ENCODE measurements around the gene AFF4.
A peak's percentile ranks its signal among the peaks of the same experiment; 100 is the strongest.
"Not testable (repeated sequence)": the region's sequence is repeated elsewhere in the genome, so short reads cannot be mapped to it uniquely, and the experiment has no call there.

The AFF4 gene

DNA sequence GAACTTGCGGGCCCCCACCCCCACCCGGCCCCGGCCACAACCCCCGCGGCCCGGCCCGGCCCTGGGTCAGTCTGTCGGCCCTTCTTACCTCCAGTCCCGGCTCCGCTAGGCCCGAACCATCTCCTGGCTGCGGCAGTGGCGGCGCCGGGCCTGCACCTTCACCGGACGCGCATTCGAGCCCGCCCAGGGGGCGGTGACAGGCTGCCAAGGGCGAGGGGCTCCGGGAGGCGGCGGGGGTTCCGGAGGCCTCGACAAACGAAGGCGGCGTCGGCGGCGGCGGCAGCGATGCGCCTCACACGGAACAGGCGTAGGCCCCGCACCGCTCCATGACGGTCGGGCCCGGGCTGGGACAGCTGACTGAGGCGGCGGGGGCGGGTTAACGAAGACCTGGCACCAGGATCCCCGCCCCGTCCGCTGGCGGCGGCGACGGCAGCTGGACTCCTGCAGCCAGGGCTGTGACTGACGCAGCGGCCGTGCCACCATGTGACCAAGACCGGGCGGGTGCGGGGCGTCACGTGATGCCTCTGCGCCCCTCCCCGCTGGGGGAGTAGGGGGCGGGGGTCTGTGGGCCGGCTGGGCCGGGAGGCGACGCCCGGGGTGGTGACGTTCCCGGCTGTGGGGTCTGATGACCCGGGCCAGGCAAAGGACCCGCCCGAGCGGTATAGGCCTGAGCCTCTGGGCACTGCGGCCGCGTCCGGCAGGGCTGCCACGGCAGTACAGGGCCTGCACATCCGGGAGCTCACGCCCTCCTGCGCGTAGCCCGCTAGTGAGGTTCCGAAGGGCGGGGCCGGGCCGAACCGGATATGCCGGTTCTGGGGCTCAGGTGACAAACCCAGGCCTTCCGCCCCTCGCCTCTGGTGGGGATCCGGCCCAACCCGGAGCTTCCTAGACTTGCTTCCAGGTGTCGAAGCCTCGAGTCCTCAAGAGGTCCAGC, at the start of gene AFF4:
AFF4 (minus strand) TSS at position 464 of the 934 bp plus-strand sequence. CDS start 26,445 bp downstream, outside the sequence.
- peak; percentile 94 for DNase-seq

- DNase-seq = not testable (repeated sequence)
Measured at GRCh38 chr5:133008455-133008854, 45.0 kb upstream of the AFF4 start.

- DNase-seq = no peak
Measured at GRCh38 chr5:133006653-133007052, 43.2 kb upstream of the AFF4 start.

- no peak for DNase-seq
Measured at GRCh38 chr5:132999246-132999645, 35.8 kb upstream of the AFF4 start.

DNA sequence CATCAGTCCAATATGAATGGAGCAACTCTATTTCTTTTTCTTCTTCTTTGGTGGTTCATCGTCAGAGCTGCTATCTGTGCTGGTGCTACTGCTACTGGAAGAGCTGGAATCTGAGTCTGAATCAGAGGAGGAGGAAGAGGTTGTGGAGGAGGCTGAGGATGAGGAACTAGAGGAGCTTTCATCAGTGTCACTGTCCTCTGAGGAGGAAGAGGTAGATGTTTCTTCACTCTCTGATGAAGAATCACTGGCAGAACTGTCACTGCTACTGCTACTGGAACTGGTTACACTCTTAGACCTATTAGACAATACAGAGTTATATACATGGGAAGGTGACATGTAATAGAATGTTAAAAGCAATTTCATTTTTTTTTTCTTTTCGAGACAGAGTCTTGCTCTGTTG, 35.1 kb upstream of the AFF4 start:
- no peak for DNase-seq

DNA sequence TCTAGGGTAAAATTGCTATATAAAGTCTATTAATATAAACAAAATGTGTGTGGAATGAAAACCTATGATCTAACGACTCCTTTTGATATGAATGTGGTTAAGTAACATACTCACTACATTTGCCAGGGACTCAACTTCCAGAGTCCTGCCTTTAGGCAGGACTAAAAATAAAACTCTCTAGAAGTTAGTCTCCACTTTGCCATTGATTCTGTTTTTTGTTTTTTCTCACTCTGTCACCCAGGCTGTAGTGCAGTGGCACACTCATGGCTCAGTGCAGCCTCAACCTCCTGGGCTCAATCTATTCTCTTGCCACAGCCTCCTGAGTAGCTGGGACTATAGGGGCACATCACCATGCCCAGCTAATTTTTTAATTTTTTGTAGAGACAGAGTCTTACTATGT, 32.9 kb upstream of the AFF4 start:
- no peak for DNase-seq

- no peak for DNase-seq
Measured at GRCh38 chr5:132987531-132988408, 24.3 kb upstream of the AFF4 start.

- not testable (repeated sequence) for DNase-seq
Measured at GRCh38 chr5:132982971-132983370, 19.5 kb upstream of the AFF4 start.

- no peak for DNase-seq
Measured at GRCh38 chr5:132981288-132981687, 17.9 kb upstream of the AFF4 start.

- no peak for DNase-seq
Measured at GRCh38 chr5:132979976-132980375, 16.5 kb upstream of the AFF4 start.

DNA sequence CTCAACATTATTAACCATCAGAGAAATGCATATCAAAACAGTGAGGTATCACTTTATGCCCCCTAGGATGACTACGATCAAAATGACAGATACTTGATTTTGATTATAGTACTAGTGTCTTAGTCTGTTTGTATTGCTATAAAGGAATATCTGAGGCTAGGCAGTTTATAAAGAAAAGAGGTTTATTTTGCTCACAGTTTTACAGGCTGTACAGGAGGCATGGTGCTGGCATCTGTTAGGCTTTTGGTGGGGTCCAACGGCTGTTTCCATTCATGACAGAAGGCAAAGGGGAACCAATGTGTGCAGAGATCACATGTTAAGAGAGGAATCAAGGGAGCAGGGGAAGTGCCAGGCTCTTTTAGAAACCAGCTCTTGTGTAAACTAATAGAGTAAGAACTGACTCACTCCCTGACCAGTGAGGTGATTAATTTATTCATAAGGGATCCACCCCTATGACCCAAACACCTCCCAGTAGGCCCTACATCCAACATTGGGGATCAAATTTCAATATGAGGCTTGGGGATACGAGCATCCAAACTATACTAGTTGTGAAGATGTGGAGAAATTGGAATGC, 16.0 kb upstream of the AFF4 start:
- no peak for DNase-seq

- DNase-seq = no peak
Measured at GRCh38 chr5:132976852-132977251, 13.4 kb upstream of the AFF4 start.

DNA sequence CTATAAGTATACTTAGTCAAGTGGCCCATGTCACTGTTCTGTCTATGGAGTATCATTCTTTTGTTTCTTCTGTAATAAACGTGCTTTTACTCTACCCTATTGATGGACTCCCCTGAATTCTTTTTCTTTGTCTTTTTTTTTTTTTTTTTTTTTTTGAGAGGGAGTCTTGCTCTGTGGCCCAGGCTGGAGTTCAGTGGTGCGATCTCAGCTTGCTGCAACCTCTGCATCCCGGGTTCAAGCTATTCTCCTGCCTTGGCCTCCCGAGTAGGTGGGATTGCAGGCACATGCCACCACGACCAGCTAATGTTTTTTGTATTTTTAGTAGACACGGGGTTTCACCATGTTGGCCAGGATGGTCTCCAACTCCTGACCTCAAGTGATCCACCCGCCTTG, 9.0 kb upstream of the AFF4 start:
- DNase-seq = not testable (repeated sequence)

GRCh38 chr5:132971483-132972435, 8.3 kb upstream of the AFF4 start:
- DNase-seq = no peak

- DNase-seq = no peak
Measured at GRCh38 chr5:132965120-132965519, 1.7 kb upstream of the AFF4 start.

DNA sequence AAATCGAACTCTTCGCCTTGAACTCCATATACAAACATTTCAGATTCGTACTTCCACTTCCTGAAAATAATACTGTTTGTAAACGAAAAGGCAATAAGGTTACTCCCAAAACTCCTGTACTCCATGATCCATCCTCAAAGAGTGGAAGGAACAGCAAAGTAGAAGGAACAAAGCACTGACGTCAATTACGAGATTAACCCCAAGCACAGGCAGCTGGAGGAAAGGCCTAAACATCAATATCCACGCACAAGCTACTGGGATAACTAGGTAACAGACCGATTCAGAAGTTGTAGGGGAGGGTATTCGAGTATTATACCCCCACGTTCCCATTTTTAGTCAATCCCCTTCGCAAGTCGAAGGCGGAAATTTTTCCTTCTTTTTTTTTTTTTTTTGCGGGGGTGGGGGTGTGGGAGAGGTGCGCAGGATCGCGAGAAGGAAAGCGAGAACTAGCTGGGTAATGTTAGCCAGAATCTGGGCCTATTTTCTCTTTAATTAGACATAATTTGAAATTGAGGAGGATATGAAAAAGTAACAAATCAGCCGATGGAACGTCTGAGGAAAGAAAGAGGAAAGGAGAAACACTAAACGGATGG, 909 bp downstream of the AFF4 start:
- peak; percentile 46 for DNase-seq

- no peak for DNase-seq
Measured at GRCh38 chr5:132961887-132962286, 1.5 kb downstream of the AFF4 start.

DNA sequence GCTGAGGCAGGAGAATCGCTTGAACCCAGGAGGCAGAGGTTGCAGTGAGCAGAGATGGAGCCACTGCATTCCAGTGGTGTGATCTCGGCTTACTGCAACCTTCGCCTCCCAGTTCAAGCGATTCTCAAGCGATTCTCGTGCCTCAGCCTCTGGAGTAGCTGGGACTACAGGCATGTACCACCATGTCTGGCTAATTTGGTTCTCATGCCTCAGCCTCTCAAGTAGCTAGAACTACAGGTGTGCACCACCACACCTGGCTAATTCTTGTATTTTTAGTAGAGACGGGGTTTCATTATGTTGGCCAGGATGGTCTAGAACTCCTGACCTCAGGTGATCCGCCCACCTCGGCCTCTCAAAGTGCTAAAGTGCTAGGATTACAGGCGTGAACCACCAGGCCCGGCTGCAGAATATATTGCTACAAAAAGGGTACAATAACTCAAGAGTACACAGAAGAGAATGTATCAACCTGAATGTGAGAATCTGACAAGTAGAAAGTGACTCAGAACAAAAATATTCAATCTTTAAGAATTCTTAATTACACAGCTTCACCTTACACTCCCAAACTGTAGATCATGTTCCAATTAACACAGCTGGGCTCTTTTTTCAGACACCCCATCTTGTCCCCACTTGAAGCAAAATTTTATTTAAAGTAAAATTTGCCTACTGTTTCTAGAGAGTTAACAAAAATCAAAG, 2.2 kb downstream of the AFF4 start:
- not testable (repeated sequence) for DNase-seq

DNA sequence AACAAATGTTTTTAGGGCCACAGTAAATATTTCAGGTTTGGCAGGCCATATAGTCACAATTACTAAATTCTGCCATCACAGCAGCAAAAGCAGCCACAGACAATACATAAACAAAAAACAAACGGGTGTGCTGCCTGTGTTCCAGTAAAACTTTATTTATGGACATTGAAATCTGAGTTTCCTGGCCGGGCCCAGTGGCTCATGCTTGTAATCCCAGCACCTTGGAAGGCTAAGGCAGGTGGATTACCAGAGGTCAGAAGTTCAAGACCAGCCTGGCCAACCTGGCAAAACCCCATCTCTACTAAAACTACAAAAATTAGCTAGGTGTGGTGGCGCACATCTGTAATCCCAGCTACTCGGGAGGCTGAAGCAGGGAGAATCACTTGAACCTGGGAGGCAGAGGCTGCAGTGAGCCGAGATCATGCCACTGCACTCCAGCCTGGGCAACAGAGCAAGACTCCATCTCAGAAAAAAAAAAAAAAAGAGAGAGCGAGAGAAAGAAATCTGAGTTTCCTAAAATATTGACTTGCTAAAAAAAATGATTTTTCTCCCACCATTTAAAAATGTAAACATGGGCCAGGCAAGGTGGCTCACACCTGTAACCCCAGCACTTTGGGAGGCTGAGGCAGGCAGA, 7.2 kb downstream of the AFF4 start:
- DNase-seq = not testable (repeated sequence)

DNA sequence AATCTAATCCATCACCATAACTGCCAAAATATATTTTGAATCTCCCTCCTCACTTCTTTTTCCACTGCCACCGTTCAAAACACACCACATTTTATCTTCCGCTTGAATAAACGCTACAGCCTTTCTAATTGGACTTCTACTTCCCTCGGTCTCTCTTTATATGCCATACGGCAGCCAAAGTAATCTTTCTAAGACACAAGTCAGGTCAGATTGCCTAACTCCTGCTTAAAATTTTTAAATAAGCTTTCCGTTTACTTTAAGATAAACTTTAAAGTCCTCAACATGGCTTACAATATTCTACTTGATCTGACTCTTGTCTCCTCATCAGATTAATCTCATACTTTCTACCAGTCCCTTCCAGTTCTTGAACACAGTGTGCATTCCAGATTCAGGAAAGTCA, 9.7 kb downstream of the AFF4 start:
- no peak for DNase-seq

- DNase-seq = no peak
Measured at GRCh38 chr5:132952829-132953228, 10.6 kb downstream of the AFF4 start.
